ENCODE measurements around the gene EXOC2.

EXOC2 gene, protein sequence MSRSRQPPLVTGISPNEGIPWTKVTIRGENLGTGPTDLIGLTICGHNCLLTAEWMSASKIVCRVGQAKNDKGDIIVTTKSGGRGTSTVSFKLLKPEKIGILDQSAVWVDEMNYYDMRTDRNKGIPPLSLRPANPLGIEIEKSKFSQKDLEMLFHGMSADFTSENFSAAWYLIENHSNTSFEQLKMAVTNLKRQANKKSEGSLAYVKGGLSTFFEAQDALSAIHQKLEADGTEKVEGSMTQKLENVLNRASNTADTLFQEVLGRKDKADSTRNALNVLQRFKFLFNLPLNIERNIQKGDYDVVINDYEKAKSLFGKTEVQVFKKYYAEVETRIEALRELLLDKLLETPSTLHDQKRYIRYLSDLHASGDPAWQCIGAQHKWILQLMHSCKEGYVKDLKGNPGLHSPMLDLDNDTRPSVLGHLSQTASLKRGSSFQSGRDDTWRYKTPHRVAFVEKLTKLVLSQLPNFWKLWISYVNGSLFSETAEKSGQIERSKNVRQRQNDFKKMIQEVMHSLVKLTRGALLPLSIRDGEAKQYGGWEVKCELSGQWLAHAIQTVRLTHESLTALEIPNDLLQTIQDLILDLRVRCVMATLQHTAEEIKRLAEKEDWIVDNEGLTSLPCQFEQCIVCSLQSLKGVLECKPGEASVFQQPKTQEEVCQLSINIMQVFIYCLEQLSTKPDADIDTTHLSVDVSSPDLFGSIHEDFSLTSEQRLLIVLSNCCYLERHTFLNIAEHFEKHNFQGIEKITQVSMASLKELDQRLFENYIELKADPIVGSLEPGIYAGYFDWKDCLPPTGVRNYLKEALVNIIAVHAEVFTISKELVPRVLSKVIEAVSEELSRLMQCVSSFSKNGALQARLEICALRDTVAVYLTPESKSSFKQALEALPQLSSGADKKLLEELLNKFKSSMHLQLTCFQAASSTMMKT

DNA sequence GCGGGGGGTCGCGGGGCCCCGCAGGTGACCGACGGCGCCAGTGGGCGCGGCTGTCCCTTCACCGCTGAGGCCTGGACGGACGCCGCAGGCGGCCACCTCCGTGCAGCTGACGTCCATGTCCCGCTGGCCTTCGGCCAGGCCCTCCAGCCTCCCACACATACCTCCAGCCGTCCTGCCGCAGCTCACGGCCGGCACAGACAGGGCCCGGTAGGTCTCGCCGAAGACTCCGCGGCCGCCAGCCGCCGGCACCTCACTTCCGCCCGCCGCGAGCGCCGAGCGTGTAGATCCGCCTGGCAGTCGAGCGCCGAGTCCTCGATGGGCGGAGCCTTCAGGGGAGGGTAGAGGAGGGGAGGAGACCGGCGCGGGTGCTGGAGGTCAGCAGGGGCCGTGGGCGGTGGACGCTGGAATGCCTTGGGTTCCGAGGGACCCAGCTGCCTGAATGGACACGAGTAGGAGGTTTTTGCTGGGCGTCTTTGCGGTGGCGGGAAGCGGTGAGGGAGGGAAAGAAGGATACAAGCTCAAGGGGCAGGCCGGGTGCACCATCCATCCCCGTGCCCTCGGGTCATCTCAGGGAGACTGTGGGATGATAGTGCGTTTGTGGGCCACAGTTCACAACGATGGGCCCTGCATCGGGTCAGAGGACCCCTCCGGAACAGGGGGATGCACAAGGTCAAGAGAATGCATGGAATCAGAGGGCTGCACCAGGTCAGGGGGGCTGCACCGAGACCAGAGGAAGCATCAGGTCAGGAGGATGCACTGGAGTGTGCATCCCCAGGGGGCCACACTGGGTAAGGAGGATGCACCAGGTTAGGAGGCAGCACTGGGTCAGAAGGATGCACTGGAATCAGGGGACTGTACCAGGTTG lies at the start of gene EXOC2:
EXOC2 (minus strand) TSS at position 282 of the 865 bp plus-strand sequence. CDS start 55,321 bp downstream, outside the sequence.
- no peak for DNase-seq

DNA sequence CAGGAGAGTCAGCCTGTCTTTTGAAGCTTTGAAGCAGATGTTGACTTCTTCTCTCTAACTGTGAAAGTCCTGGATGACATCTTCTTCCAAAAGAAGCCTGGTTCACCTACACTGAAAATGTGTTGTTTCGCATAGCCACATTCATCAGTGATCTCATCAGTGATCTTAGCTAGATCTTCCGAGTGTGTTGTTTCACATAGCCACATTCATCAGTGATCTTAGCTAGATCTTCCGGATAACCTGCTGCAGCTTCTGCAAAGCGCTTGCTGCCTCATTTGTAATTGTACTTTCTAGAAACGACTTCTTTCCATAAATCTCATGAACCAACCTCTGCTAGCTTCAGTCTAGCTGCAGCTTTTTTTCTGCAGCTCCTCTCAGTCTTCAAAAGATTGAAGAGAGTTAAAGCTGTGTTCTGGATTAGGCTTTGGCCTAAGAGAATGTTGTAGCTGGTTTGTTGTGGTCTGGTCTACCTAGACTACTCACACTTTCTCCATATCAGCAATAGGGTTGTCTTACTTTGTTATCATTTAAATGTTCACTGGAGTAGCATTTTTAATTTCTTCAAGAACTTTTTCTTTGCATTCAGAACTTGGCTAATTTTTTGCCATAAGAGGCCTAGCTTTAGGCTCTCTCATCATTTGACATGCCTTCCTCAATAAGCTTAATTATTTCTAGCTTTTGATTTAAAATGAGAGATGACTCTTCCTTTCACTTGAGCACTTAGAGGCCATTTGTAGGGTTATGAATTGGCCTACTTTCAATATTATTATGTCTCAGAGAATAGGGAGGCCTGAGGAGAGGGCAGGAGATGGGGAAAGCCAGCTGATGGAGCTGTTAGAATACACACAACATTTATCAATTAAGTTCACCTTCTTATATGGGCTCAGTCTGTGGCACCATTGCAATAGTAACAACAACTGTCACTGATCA lies 48.7 kb upstream of the EXOC2 start:
- DNase-seq: no peak

DNA sequence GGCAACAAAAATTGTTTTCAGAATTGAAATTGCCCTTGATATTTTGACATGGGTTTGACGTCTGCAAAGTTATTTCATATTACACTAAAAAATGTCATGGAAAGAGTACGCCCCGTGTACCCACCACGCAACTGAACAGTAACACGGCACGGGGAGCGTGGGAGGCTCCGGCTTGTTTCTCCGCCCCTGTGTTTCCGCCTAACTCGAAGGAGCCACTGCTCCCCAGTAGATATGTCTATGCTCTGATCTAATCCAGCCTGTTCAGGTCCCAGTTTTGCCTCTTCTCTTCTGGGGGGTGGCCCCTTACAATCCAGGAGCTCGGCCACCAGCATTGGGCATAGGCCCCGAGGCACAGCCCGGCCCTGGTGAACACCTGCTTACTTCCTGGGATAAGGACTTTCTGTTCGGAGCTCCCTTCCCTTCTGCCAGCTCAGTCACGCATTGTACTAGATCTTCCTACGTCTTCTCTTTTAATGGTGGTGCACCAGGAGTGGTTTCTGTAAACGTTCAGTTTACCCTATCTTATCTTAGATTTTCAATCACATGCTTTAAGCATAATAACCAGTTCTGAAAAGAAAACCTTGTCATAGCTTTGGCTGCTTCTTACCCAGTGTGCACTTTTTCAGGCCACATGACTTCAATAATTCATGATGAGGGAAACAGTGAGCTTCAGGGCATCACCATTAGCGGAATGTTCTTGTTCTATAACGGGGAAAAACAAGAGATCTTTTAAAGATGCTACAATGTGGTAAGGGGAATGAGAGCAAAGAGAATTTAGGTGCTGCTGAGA lies 43.9 kb upstream of the EXOC2 start:
- no peak for DNase-seq

DNA sequence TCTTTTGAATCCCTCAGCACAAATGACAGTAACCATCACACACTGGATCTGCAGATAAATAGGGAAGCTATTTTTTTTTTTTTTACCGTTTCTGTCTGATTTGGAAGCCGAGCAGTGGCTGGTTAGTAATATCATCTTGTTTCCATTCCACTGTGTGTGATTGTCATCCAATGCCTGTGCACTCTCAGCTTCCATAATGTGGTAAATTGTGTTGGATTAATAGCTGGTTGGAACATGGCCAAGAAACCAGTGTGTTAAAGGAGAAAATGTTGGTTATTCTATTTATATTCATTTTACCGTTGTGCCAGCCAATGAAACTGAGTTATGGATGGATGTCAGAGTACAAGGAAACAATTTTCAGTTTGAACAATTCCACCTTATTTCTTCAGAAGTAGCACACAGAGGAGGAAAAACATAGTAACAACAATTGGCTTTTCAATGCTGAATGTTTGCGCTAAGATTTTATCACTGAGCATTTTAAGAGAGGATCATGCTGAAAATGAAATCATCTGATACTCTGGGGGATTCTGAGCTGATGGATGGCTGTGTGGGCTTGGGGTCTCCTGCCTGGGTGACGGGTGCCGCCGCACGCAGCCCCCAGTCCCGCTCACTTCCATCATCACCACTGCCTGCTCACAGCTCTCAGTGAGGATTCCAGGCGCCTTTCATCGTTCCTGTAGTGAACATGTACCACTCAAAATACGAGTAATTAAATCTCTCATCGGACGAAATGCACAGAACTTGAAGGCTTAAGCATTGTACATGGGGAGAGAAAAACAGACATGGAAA lies 40.7 kb upstream of the EXOC2 start:
- DNase-seq: no peak

DNA sequence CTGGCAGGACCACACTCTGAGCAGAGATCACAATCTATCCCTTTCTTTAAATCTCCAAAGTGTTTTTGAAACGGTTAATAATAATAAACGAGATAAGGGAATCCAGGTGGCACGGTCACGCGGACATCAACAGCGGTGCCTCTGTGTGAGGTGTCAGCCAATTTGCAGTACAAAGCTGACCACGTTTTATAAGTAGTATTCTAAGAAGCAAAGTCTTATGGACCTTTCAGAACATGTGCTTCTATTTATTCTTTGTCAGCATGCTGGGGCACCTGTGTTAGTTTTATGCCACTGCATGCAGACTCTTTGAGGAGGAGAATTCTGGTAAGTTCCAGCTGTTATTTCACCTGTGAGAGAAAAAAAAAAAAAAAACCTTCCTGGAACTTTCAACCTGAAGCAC lies 39.0 kb upstream of the EXOC2 start:
- no peak for DNase-seq

DNA sequence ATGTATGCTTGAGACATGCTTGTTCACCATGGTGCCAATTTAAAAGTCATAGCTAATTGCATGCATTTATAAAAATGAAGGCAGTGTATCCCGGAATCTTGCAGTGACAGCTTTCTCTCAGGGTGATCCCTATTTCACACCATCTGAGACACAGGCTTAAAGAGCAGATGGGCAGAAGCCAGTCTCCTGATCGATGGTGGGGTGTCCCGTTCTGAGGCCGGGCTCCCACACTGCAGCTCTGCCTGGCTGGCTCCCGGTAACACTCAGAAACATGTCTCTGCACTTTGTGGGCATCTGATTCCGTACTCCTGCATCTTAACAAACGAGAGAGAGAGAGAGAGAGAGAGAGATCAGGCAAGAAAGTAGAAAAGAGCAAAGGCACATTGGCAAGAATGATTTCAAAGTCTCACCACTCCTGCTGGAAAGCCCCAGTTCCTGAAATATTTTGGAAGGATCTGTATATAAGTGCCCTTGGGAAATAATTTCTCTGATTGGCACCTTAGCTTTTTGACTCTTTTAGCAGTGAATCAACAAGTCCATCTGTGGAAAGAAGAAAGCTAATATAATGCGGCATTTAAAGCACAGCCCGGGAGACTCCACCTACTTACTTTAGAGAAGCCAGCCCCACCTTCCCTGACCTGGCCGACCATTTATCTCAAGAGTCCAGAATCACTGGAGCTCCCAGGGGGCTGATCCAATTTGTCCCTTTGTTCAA lies 36.8 kb upstream of the EXOC2 start:
- no peak for DNase-seq

DNA sequence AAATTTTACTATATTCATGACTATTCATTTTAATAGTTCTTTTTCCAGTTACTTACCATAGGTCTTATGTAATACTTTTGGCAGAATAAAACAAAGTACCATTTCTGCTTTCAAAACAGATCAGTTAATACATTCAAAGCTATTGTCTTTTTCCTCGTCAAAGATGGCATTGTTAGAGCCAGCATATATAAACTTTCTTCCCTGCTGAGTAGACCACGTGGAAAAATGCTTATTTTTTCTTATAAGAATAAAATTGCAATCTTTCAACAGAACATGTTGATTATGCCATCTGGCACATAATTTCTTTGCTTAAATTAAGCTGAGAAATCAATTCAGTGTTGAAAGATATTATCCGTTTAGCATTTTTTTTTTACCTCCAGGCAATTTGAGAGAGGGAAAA lies 34.9 kb upstream of the EXOC2 start:
- no peak for DNase-seq

DNA sequence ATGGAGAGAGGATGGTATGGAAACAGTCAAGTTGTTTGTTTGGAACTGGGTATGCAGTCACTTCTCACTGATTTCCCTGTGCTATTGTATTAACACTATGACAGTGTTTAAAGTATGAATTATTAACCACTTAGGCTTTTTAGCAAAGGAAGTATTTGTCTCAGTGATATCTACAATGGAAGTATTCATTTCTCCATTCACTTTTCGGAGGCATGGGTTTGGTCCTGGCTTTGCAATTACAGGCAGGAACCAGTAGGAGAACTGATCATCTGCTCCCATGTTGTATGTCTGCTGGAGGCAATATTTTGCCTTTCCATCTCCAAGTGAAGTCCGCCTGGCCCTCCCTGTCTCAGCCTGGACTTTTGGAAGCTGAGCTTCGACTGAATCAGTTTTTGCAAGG lies 30.6 kb upstream of the EXOC2 start:
- no peak for DNase-seq

DNA sequence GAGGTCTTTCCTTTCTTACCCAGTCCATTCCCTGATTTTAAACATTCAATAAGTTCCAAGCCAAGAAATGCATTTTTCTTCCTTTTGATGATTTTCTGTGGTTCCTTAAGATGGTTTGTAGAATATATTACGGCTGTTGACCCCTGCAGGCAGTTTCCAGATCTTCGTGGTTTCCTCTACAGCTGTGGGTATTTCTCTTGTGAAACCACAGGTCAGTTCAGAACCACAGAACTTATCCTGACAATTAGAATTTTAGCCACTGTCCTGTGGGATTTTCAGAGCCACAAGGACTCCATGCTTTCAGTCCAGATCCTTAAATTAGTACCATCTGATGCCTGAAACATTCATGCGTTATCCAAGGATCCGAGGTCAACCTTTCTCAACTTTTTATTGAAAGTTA lies 29.7 kb upstream of the EXOC2 start:
- DNase-seq: no peak

DNA sequence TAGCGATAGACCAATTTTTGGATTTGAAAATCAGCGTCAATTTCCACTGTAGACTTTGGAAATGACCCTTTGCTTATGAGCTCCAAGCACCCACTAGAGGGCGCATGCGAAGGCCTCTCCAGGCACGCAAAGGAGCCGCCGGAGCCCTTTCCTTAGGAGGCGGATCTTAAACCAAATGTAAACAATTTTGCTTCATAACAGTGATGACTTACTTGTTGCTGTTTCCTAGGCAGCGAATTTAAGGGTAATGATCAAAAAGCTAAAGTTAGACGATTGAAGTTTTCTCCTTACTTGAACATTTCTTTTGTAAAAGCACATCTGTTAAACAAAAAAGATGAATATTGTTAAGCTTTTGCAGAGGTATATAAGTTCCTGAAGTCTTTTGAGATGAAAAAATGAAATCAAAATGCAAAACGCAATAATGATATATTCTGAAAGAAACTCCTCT lies 29.2 kb upstream of the EXOC2 start:
- DNase-seq: peak; percentile 32

DNA sequence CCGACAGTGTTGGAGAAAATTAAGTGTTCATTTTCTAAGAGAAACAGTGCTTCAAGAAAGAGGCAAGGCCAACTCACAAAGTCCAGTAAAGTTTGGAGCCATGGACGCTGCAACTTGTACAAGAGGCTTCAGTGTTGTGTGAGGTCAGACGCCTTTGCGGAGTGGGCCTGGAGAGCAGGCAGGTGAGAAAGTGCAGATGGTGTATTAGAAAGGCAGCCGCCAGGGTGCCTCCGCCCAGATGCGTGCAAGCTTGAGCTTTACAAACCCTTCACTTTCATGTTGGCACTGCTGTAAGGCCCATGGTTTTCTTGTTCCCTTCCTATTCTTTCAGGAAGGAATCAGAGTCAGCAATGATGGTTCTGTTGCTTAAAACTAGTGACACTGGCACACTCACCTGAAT lies 25.4 kb upstream of the EXOC2 start:
- DNase-seq: no peak

DNA sequence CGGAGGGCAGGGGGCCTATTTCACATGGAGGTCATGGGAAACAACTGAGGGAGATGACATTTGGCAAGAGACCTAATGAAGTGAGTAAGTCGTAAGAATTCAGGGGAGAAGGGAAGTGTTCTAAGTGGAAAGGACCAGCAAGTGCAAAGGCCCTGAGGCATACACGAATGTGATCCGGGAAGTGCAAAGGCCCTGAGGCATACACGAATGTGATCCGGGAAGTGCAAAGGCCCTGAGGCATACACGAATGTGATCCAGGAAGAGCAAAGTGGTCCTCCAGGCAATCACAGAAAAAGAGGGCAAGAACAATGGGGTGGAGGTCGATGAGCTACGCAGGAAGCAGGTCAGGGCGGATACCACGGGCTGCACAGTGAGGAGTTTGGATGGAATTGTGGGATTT lies 24.2 kb upstream of the EXOC2 start:
- DNase-seq: no peak

DNA sequence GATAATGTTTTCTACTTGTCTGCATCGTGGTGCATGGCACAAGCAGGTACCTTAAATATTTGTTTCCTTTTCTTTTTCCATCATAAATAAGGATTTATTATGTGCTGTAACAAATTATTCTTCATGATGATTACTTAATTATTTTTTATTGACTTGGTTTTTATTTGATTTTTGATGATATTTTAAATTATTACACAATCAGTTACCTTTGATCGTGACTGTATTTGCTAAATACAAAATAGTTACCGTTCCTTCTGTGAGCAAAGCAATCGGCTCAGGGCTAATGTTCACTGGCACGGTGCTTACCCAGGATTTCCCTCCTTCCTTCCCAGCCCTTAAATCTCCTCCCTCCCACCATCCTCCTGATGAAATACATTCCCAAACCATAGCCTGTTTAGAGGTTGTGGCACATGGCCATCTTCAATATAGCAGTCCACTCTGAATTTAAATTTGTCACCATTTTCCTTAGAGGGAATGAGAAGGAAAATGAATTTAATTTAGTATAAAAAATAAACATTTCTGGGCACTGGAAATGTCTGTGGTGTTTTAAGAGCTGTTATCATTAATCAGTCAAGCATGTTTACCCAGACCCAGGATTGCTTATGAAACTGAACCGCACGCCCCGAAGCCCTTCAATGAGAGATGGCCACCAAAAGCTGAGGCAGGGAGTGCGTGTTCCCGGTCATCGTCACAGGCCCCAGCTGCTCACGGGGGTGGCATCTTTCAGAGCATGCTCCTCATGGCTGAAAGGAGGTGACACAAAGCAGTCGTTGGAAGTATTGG lies 23.0 kb upstream of the EXOC2 start:
- no peak for DNase-seq

DNA sequence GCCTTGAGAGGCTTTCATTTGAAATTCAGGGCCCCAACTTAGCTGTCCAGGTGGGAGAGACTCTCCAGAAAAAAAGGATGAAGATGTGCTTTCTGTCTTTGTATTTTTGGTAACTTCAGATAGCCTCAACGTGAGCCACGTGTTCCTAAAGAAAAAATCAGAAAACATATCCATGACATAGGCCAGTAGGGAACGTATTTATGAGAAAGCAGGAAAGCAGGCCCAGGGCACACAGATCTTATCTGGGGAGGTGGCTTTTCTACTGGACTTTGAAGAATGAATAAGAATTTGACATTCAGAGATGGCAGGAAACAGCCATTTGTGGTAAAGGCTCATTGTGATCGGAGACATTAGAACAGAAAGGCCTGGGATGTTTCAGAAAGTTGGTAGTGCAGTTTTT lies 21.2 kb upstream of the EXOC2 start:
- DNase-seq: no peak

DNA sequence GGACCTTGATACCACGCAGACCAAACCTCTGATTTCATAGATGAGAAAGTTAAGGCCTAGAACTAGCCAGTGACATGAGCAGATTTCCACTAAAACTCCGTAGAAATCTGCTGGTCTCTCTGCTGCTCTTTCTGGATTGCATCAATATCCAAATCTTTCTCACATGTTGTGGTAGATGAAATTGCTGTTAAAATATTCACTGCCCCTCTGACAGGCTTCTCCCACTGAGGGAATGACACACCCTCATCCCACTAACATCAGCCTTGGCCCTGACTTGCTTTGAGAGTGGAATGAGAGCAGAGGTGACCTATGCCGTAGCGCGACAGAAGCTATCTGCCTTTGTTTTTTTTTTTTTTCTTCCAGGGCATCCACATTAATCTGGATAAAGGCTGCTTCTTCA lies 20.4 kb upstream of the EXOC2 start:
- no peak for DNase-seq

DNA sequence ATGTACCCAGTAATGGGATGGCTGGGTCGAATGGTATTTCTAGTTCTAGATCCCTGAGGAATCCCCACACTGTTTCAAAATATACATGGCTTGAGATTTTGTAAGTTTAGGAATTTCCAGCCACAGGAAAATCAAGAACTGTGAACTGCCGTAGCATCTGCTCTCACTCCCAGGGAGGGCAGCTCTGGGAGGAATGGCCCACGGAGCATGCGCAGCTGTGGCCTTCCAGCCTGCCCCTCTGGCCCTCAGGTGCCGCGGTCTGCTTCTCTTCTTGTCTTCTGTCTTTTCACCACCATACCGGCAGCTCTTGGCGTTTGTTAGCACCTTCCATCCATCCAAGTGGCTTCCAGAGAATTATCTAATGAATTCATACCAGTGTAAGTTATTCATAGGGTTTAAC lies 19.9 kb upstream of the EXOC2 start:
- DNase-seq: no peak

DNA sequence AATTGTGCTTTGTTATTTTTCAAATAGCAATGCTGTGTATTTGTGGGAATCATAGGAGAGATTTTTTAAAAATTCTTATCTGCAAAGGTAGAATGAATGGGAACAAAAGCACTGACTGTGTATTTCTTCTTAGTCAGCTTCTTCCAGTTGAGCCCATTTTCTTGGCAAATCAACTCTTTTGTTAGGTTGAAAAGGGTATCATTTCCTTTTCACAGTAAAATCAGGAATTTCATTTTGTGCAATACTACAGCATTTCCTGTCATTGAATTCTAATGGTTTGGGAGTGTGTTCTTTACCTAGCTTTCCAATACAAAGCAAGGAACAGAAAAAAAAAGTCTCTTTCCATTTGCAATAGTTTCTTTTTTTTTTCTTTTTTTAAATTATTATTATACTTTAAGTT lies 19.0 kb upstream of the EXOC2 start:
- DNase-seq: no peak

All from SHP77 treated with DMSO at 0.1 percent for 48 hours (cell line).